Endothelial cell of umbilical vein (primary cell): ENCODE measurements around the gene TMEM150C. TPM values are rescaled to one million over a fixed set of nuclear protein-coding genes. Genes with fewer than 3 reads are reported as not detected.

Source experiments
- BruUV-seq: library from RNA; stranded (reverse); fragments of 400-500 nt; replicated peaks from 2 replicates; lab custom pipeline; 2021; lab: Mats Ljungman, UMichigan
- CTCF ChIA-PET: fragments of 300-600, 350-600 bp; sonication (Branson Sonifier 250); formaldehyde crosslinking; loops from one replicate; lab custom pipeline; 2021; ENCODE audit warnings: antibody characterized with exemption, inconsistent platforms; lab: Charles Lee
- POLR2A ChIA-PET: fragments of 300-600, 350-600 bp; sonication (Branson Sonifier 250); formaldehyde crosslinking; loops from one replicate; lab custom pipeline; 2021; ENCODE audit warnings: antibody characterized with exemption, inconsistent platforms; lab: Charles Lee
- DNase-seq: peaks from one replicate; pipeline ENCODE4 v3.0.0-alpha.2; 2011; ENCODE audit warnings: low read depth, low spot score
- FAIRE-seq: peaks from 2 replicates; lab custom pipeline; 2011; peaks lifted over from hg19 to GRCh38; lab: Jason Lieb, UNC
- H2AFZ ChIP-seq: 2 replicates; pipeline ENCODE4 v1.6.0; 2012; ENCODE audit warnings: low read depth, low read length, control low read depth, inconsistent platforms
- H3K27ac ChIP-seq: 2 replicates; pipeline ENCODE4 v1.5.1; 2011; ENCODE audit warnings: low read depth, mild to moderate bottlenecking, control low read depth, low read length, moderate library complexity; ENCODE audit not compliant: insufficient read depth
- H3K27me3 ChIP-seq, 2 experiments: 2 replicates each; pipeline versions ENCODE4 v1.6.0 to v1.6.1; 2011; ENCODE audit warnings: low read length in 2 of 2, mixed read lengths in 1 of 2; ENCODE audit not compliant: control insufficient read depth in 2 of 2, insufficient read depth in 2 of 2
- H3K36me3 ChIP-seq, 2 experiments: 2 replicates in 1 of 2; 3 replicates in 1 of 2; pipeline ENCODE4 v1.5.1; 2011; ENCODE audit warnings: low read length in 2 of 2, mild to moderate bottlenecking in 1 of 2, moderate library complexity in 1 of 2; ENCODE audit not compliant: control insufficient read depth in 2 of 2, insufficient read depth in 2 of 2; ENCODE audit errors: extremely low read depth in 1 of 2
- H3K4me1 ChIP-seq: 3 replicates; pipeline ENCODE4 v1.5.1; 2011; ENCODE audit warnings: mild to moderate bottlenecking, low read length; ENCODE audit not compliant: control insufficient read depth, insufficient read depth; ENCODE audit errors: extremely low read depth
- H3K4me2 ChIP-seq: 2 replicates; pipeline ENCODE4 v1.6.1; 2011; ENCODE audit warnings: low read length, control low read depth, mixed read lengths; ENCODE audit not compliant: insufficient read depth
- H3K4me3 ChIP-seq, 3 experiments: fragments of 200-600 bp in 1 of 3; sonication (generic), shearing (Covaris generic) in 1 of 3; replicated peaks in 1 of 3; 2 replicates each; pipeline ENCODE4 v1.5.1; 2011 to 2016; ENCODE audit warnings: control low read depth in 3 of 3, low read length in 3 of 3, mild to moderate bottlenecking in 2 of 3, inconsistent platforms in 1 of 3, low read depth in 1 of 3, moderate library complexity in 1 of 3; ENCODE audit not compliant: insufficient read depth in 1 of 3
- H3K79me2 ChIP-seq: 2 replicates; pipeline ENCODE4 v1.6.0; 2012; ENCODE audit warnings: low read length, inconsistent platforms; ENCODE audit not compliant: control insufficient read depth, insufficient read depth
- H3K9ac ChIP-seq: replicated peaks from 2 replicates; pipeline ENCODE3; 2011; ENCODE audit warnings: low read length, control low read depth; ENCODE audit not compliant: insufficient read depth; ENCODE audit errors: extremely low read depth
- H3K9me1 ChIP-seq: replicated peaks from 3 replicates; pipeline ENCODE4 v1.6.0; 2011; ENCODE audit warnings: mild to moderate bottlenecking, low read length; ENCODE audit not compliant: control insufficient read depth, insufficient read depth; ENCODE audit errors: extremely low read depth
- H3K9me3 ChIP-seq: replicated peaks from 2 replicates; pipeline ENCODE4 v1.5.1; 2012; ENCODE audit warnings: low read length, inconsistent platforms; ENCODE audit not compliant: control insufficient read depth, insufficient read depth
- H4K20me1 ChIP-seq: replicated peaks from 2 replicates; pipeline ENCODE3; 2011; ENCODE audit warnings: mild to moderate bottlenecking, low read length; ENCODE audit not compliant: control insufficient read depth, insufficient read depth; ENCODE audit errors: extremely low read depth
- CTCF ChIP-seq, 2 donors: IDR thresholded peaks; 1 replicate in 1 of 2; 2 replicates in 1 of 2; pipeline ENCODE4 v1.5.1; 2011; ENCODE audit warnings: low read length in 2 of 2, mild to moderate bottlenecking in 2 of 2, moderate library complexity in 2 of 2, control low read depth in 1 of 2, inconsistent platforms in 1 of 2, low read depth in 1 of 2; ENCODE audit not compliant: insufficient read depth in 1 of 2; ENCODE audit errors: extremely low read depth in 1 of 2
- EZH2 ChIP-seq: IDR thresholded peaks from 2 replicates; pipeline ENCODE4 v1.6.1; 2012; ENCODE audit warnings: borderline replicate concordance, low read depth, mild to moderate bottlenecking, moderate library complexity, low read length, inconsistent platforms; ENCODE audit not compliant: severe bottlenecking
- FOS ChIP-seq: IDR thresholded peaks from 2 replicates; pipeline ENCODE4 v1.6.1; 2011; ENCODE audit warnings: mild to moderate bottlenecking, low read length, moderate library complexity, borderline replicate concordance; ENCODE audit not compliant: insufficient read depth
- GATA2 ChIP-seq: IDR thresholded peaks from 2 replicates; pipeline ENCODE4 v1.7.0; 2011; ENCODE audit warnings: low read depth, mild to moderate bottlenecking, moderate library complexity, mixed read lengths, low read length; ENCODE audit not compliant: insufficient read length, insufficient read depth
- JUN ChIP-seq: IDR thresholded peaks from 2 replicates; pipeline ENCODE4 v1.6.1; 2011; ENCODE audit warnings: borderline replicate concordance, low read depth; ENCODE audit not compliant: insufficient read length, insufficient read depth
- MYC ChIP-seq: IDR thresholded peaks from one replicate; pipeline ENCODE4 v1.6.1; 2011; ENCODE audit warnings: mild to moderate bottlenecking, low read depth, low read length
- POLR2A ChIP-seq: IDR thresholded peaks from 2 replicates; pipeline ENCODE4 v1.6.1; 2012; ENCODE audit warnings: low read depth, mild to moderate bottlenecking, control low read depth, low read length
- POLR2AphosphoS5 ChIP-seq: IDR thresholded peaks from 2 replicates; pipeline ENCODE4 v1.6.1; 2012; ENCODE audit warnings: low read depth, mild to moderate bottlenecking, control low read depth, low read length, moderate library complexity; ENCODE audit not compliant: insufficient read depth
- dilution Hi-C: fragments of 300-500 bp; cut with MboI; formaldehyde crosslinking; loops from one replicate; pipeline ENCODE4 v1.15.0; 2019; ENCODE audit warnings: low sequenced_read_pairs; ENCODE audit not compliant: extremely low pct_ligation_motif_present
- intact Hi-C: fragments of 100-400 bp; cut with micrococcal nuclease; formaldehyde crosslinking; loops from one replicate; pipeline ENCODE4 v1.10.0; 2022
- polyA plus RNA-seq, 4 experiments: library from polyadenylated mRNA; depleted of rRNA in 3 of 4; stranded (reverse) in 3 of 4; unstranded in 1 of 4; fragments of >200 nt; gene quantifications; 2 replicates each; pipeline versions ENCODE4 v1.2.1 to v1.2.3, GENCODE V29; 2011 to 2012; ENCODE audit warnings: missing spikeins in 1 of 4
- total RNA-seq: library from RNA; stranded (reverse); gene quantifications from 2 replicates; pipeline ENCODE4 v1.2.3, GENCODE V29; 2021
- TF ChIP-seq, protein P1 (sequence below): IDR thresholded peaks from 2 replicates; pipeline ENCODE4 v1.6.1; 2011; ENCODE audit not compliant: insufficient read depth, insufficient read length

TMEM150C gene
- total and polyA plus RNA-seq, 2 donors (not counting 3 experiments of a cell fraction or from before 2014, with no cell fraction given) = 4.1 to 6.6 TPM

GRCh38 chr4:82508011-82508410 lies 53.8 kb downstream of the TMEM150C start:
- dilution Hi-C loops (no loop called here), intact Hi-C loops (no loop called here)
- BruUV-seq = no TSS peak
- Histone ChIP-seq H3K4me3 (no peak overlapping the region), H3K36me3 (no peaks in the 10 kb centered on the region), H3K9me3 (no peaks in the 10 kb centered on the region), H2AFZ (no peak overlapping the region), H4K20me1 (no peaks in the 10 kb centered on the region), H3K4me2 (no peak overlapping the region), H3K27ac (no peak overlapping the region), H3K4me1 (no peaks in the 10 kb centered on the region), H3K9me1 (no peaks in the 10 kb centered on the region), H3K9ac (no peak overlapping the region), H3K27me3 (no peaks in the 10 kb centered on the region), H3K79me2 (no peaks in the 10 kb centered on the region)
- TF ChIP-seq POLR2A = no peak
- ChIA-PET CTCF (interaction anchor here (0.9 kb wide), 1 partner anchor 11 kb away, joined by 3 read pairs; no protein-coding TSS in a partner anchor), POLR2A (no interaction called here)
- DNase-seq (no peak), FAIRE-seq (no peak)

DNA sequence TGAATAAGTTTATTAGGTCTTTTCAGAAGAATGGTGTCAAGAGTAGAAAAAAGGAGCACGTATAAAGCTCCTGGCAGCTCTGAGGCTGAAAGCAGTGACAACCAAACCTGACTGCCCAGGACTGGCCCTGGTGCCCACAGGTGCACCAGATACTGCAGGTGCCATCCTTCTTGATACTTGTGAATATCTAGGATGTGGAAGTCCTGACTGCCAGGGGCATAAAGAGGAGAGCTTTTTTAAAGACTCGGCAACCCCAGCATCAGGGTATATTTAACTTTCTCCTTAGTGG lies 60.7 kb downstream of the TMEM150C start:
- dilution Hi-C loops = no loop called here

More for the DNA sequence above, 60.7 kb downstream of the TMEM150C start:
- intact Hi-C loops = no loop called here
- H3K4me3 ChIP-seq = no peak overlapping the region
- no peak overlapping the region for H3K4me2 ChIP-seq
- no TSS peak for BruUV-seq
- H2AFZ ChIP-seq = no peak overlapping the region
- FAIRE-seq (no peak), DNase-seq (no peak)
- no peaks in the 10 kb centered on the region for H3K36me3 ChIP-seq
- H3K27me3 ChIP-seq = no peaks in the 10 kb centered on the region
- CTCF ChIA-PET = interaction anchor here (1.4 to 2.2 kb wide), 2 partner anchors 11 to 238 kb away, joined by 10 read pairs; no protein-coding TSS in a partner anchor
- H3K9me3 ChIP-seq = no peaks in the 10 kb centered on the region
- TF ChIP-seq GATA2 (no peak), FOS (no peak), POLR2AphosphoS5 (no peak), EZH2 (no peak), CTCF (IDR thresholded peaks at IDR 0.05; ENCODE audit: extremely low read depth in 1 of 2, insufficient read depth in 1 of 2, low read depth in 1 of 2, low read length in 2 of 2) (no peak), MYC (no peak), JUN (no peak), POLR2A (no peak)
- TF ChIP-seq, protein P1, sequence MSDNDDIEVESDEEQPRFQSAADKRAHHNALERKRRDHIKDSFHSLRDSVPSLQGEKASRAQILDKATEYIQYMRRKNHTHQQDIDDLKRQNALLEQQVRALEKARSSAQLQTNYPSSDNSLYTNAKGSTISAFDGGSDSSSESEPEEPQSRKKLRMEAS = no peak
- H3K9ac ChIP-seq = no peak overlapping the region
- H3K9me1 ChIP-seq = no peaks in the 10 kb centered on the region
- no peak overlapping the region for H3K27ac ChIP-seq
- H3K79me2 ChIP-seq = no peaks in the 10 kb centered on the region
- H4K20me1 ChIP-seq = no peaks in the 10 kb centered on the region
- POLR2A ChIA-PET = no interaction called here
- H3K4me1 ChIP-seq = no peaks in the 10 kb centered on the region
